ENCODE data around the gene CRACR2B. TPM values are rescaled to one million over a fixed set of nuclear protein-coding genes. Genes with fewer than 3 reads are reported as not detected.

Gene CRACR2B
- total RNA-seq, 3 donors from 2014 or later (not counting 1 experiment from before 2014, with no cell fraction given): 3.4 to 10.1 (median 3.8) TPM

DNA sequence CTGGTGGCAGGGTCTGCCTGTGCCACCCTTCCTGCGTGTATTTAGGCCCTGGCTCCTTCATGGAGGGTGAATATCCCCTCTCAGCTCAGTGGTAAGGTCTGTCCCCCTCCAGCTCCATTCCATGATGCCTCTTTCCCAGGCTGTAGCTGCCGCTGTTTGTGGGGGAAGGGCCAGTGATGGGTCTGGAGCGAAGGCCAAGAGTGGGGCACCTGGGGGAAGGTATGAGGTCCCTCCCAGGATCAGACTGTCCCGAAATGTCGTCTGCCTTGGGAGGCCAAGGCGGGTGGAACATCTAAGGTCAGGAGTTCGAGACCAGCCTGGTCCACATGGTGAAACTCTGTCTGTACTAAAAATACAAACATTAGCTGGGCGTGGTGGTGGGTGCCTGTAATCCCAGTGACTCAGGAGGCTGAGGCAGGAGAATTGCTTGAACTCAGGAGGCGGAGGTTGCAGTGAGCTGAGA, 6.2 kb downstream of the CRACR2B start:
- H3K9me3 ChIP-seq (ENCODE audit: control insufficient read depth, insufficient read depth, low read length): no peaks in the 10 kb centered on the region
- H3K27me3 Mint-ChIP-seq (ENCODE audit: low read depth in 2 of 2): peaks cover 8 to 22% of the 10 kb centered on the region in 2 donors
- ATAC-seq (no peak), DNase-seq (no peak)
- no peaks in the 10 kb centered on the region for H3K9me3 Mint-ChIP-seq
- WGBS (ENCODE audit: insufficient coverage): 83% methylated on average over 9 of the region's 9 CpGs
- H3K36me3 ChIP-seq (ENCODE audit: control insufficient read depth, insufficient read depth, low read length): peaks cover 6% of the 10 kb centered on the region
- H3K27ac ChIP-seq (ENCODE audit: low read length): no peak overlapping the region
- intact Hi-C loops (cut with micrococcal nuclease): no loop called here
- H3K36me3 Mint-ChIP-seq: no peaks in the 10 kb centered on the region
- H3K4me1 ChIP-seq (ENCODE audit: control insufficient read depth, insufficient read depth, low read length): peaks cover 83% of the 10 kb centered on the region
- peak overlapping the region in 1 of 2 donors; percentile 48 for H3K27ac Mint-ChIP-seq
- H3K4me3 Mint-ChIP-seq: peak overlapping the region; percentile 62
- peaks cover 11% of the 10 kb centered on the region for H3K27me3 ChIP-seq (ENCODE audit: control insufficient read depth, insufficient read depth, low read length)
- peaks cover 7 to 36% of the 10 kb centered on the region in 2 donors for H3K4me1 Mint-ChIP-seq
- H3K4me3 ChIP-seq (ENCODE audit: low read length): peak overlapping the region; percentile 23
- TF ChIP-seq, protein P1, sequence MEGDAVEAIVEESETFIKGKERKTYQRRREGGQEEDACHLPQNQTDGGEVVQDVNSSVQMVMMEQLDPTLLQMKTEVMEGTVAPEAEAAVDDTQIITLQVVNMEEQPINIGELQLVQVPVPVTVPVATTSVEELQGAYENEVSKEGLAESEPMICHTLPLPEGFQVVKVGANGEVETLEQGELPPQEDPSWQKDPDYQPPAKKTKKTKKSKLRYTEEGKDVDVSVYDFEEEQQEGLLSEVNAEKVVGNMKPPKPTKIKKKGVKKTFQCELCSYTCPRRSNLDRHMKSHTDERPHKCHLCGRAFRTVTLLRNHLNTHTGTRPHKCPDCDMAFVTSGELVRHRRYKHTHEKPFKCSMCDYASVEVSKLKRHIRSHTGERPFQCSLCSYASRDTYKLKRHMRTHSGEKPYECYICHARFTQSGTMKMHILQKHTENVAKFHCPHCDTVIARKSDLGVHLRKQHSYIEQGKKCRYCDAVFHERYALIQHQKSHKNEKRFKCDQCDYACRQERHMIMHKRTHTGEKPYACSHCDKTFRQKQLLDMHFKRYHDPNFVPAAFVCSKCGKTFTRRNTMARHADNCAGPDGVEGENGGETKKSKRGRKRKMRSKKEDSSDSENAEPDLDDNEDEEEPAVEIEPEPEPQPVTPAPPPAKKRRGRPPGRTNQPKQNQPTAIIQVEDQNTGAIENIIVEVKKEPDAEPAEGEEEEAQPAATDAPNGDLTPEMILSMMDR (IDR thresholded peaks at IDR 0.05): no peak

DNA sequence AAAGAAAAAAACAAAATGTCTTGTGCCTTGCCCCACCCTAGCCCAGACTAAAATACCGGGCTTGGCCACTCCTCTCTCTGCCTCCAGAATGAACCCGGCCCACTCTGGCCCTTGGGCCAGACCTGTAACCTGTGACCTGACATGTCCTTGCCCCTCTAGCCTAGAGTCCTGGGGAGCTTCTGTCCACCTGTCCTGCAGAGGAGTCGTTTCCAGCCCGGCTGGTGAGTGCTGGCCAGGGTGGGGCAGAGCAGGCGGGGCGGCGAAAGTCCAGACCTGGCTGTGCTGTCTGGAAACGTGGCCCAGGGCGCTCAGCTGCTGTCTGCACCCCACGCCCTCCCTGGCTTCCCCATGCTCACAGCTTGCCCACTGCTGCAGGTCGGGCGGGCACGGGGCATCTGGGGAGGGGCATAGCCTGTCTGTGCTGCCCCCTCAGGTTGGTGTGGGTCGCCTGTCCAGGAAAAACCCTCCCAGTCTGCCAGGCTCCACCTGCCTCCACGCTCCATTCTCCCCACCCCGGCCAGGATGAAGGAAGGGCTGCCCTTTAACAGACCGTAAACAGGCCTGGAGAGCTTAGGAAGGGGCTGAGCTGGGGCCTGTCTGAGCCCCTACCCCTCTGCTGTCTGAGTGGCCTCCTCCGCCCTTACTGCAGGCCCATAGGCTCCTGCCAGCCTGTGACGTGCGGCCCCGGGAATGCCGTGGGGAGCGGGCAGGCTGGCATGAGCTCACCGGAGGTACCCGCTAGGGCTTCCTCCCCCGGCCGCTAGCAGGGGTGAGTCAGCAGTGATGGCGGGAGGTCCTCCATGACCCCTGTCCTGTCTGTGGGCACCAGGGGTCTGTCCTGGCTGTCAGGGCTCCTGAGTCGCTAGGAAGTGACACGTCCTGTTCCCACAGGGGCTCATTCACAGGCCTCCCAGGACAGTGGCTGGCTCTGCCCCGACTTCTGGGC, 6.9 kb downstream of the CRACR2B start:
- no peak overlapping the region for H3K27ac ChIP-seq (ENCODE audit: low read length)
- no peaks in the 10 kb centered on the region for H3K9me3 ChIP-seq (ENCODE audit: control insufficient read depth, insufficient read depth, low read length)
- ATAC-seq (peak in 1 of 3 donors; percentile 29), DNase-seq (peak in 1 of 2 donors; percentile 32)
- H3K27me3 ChIP-seq (ENCODE audit: control insufficient read depth, insufficient read depth, low read length): peaks cover 4% of the 10 kb centered on the region
- peak overlapping the region; percentile 62 for H3K4me3 Mint-ChIP-seq
- peaks cover 82% of the 10 kb centered on the region for H3K4me1 ChIP-seq (ENCODE audit: control insufficient read depth, insufficient read depth, low read length)
- WGBS (ENCODE audit: insufficient coverage): 41% methylated on average over 31 of the region's 31 CpGs
- intact Hi-C loops (cut with micrococcal nuclease): no loop called here
- H3K36me3 Mint-ChIP-seq: no peaks in the 10 kb centered on the region
- peaks cover 14% of the 10 kb centered on the region for H3K36me3 ChIP-seq (ENCODE audit: control insufficient read depth, insufficient read depth, low read length)
- no peaks in the 10 kb centered on the region for H3K9me3 Mint-ChIP-seq
- no peak overlapping the region for H3K4me3 ChIP-seq (ENCODE audit: low read length)
- peaks cover 7 to 29% of the 10 kb centered on the region in 2 donors for H3K4me1 Mint-ChIP-seq
- peaks cover 8 to 16% of the 10 kb centered on the region in 2 donors for H3K27me3 Mint-ChIP-seq (ENCODE audit: low read depth in 2 of 2)
- TF ChIP-seq, protein P1 (IDR thresholded peaks at IDR 0.05): no peak
- H3K27ac Mint-ChIP-seq: peak overlapping the region in 1 of 2 donors; percentile 48

DNA sequence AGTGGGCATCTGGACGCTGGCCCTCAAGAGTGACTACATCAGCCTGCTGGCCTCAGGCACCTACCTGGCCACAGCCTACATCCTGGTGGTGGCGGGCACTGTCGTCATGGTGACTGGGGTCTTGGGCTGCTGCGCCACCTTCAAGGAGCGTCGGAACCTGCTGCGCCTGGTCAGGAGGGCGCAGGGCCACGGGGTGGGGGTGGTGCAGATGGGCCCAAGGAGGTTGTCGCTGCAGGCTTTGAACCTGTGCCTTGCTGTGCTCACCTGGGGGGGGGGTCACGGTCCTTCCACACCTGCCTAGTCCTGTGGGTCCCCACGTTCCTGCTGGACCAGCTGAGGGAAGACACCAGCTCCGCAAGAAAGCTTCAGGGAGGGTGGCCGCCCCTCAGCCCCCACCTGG, 8.6 kb downstream of the CRACR2B start:
- intact Hi-C loops (cut with micrococcal nuclease): no loop called here
- H3K27ac Mint-ChIP-seq: no peak overlapping the region
- H3K36me3 Mint-ChIP-seq: no peaks in the 10 kb centered on the region
- Histone ChIP-seq H3K27me3 (ENCODE audit: control insufficient read depth, insufficient read depth, low read length) (no peaks in the 10 kb centered on the region), H3K27ac (ENCODE audit: low read length) (no peak overlapping the region), H3K4me1 (ENCODE audit: control insufficient read depth, insufficient read depth, low read length) (peaks cover 80% of the 10 kb centered on the region), H3K36me3 (ENCODE audit: control insufficient read depth, insufficient read depth, low read length) (peaks cover 23% of the 10 kb centered on the region), H3K9me3 (ENCODE audit: control insufficient read depth, insufficient read depth, low read length) (no peaks in the 10 kb centered on the region), H3K4me3 (ENCODE audit: low read length) (no peak overlapping the region)
- peaks cover 6 to 8% of the 10 kb centered on the region in 2 donors for H3K27me3 Mint-ChIP-seq (ENCODE audit: low read depth in 2 of 2)
- peaks cover 7 to 33% of the 10 kb centered on the region in 2 donors for H3K4me1 Mint-ChIP-seq
- TF ChIP-seq, protein P1 (IDR thresholded peaks at IDR 0.05): no peak
- no peaks in the 10 kb centered on the region for H3K9me3 Mint-ChIP-seq
- ATAC-seq: no peak
- no peak overlapping the region for H3K4me3 Mint-ChIP-seq
- WGBS (ENCODE audit: insufficient coverage): 97% methylated on average over 14 of the region's 14 CpGs
- no peak for DNase-seq
